Adipocyte (in vitro differentiated cells): ENCODE data around the gene LRRC4B.
"Not testable (repeated sequence)": the region's sequence is repeated elsewhere in the genome, so short reads cannot be mapped to it uniquely, and the experiment has no call there.

Experiments
- DNase-seq: peaks from one replicate; pipeline ENCODE4 v3.0.0-alpha.2; 2015; ENCODE audit warnings: low read depth
- H3K27me3 ChIP-seq: replicated peaks from 2 replicates; pipeline ENCODE4 v1.7.0; 2013; ENCODE audit warnings: mild to moderate bottlenecking, low read length, moderate library complexity; ENCODE audit not compliant: control insufficient read depth, insufficient read depth
- H3K36me3 ChIP-seq: 2 replicates; pipeline ENCODE4 v1.7.0; 2013; ENCODE audit warnings: low read length, mild to moderate bottlenecking, moderate library complexity; ENCODE audit not compliant: control insufficient read depth, insufficient read depth, severe bottlenecking
- H3K4me1 ChIP-seq: 2 replicates; pipeline ENCODE4 v1.7.0; 2013; ENCODE audit warnings: mild to moderate bottlenecking, low read length, moderate library complexity; ENCODE audit not compliant: control insufficient read depth, insufficient read depth
- H3K4me3 ChIP-seq: 2 replicates; pipeline ENCODE4 v1.7.0; 2013; ENCODE audit warnings: mild to moderate bottlenecking, low read length, moderate library complexity
- H3K9ac ChIP-seq: 2 replicates; pipeline ENCODE4 v1.7.0; 2013; ENCODE audit warnings: mild to moderate bottlenecking, low read length, moderate library complexity
- H3K9me3 ChIP-seq: 2 replicates; pipeline ENCODE4 v1.7.0; 2013; ENCODE audit warnings: mild to moderate bottlenecking, low read length, moderate library complexity; ENCODE audit not compliant: control insufficient read depth

Gene LRRC4B

DNA sequence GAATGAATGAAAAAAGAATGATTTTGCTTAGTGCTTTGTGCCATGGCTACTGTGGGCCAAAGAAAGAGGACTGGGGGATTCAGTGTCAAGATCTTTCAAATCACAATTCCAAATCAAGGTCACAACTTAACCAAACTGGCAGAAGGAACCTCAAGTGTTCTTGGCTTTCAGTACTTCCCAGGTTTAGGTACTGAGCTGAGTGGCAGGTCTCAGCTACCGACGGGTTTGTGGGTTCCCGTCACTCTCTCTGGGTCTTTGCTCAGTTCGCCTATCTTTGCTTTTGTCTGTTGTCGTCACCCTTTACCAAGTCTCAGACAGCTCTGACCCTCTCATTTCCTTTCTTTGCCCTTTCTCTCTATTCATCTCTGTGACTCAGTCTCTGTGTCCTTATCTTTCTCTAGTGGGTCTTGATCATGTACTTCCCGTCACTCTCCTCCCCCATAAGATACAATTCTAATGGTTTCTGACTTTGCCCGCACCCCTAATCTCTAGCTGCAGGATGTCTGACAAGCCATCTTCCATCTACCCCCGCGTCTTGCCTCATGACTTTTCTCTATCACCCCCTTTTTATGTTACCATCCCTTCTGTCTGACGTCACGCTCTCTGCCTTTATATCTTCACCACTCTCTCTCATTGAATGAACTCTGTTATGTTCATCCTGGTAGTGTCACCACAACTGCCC is 33.3 kb upstream of the LRRC4B start:
- DNase-seq, result no peak
- no peak overlapping the region for H3K9ac ChIP-seq
- no peaks in the 10 kb centered on the region for H3K9me3 ChIP-seq
- no peaks in the 10 kb centered on the region for H3K4me1 ChIP-seq
- no peaks in the 10 kb centered on the region for H3K36me3 ChIP-seq
- H3K27me3 ChIP-seq, result peaks cover 31% of the 10 kb centered on the region
- H3K4me3 ChIP-seq, result no peak overlapping the region

DNA sequence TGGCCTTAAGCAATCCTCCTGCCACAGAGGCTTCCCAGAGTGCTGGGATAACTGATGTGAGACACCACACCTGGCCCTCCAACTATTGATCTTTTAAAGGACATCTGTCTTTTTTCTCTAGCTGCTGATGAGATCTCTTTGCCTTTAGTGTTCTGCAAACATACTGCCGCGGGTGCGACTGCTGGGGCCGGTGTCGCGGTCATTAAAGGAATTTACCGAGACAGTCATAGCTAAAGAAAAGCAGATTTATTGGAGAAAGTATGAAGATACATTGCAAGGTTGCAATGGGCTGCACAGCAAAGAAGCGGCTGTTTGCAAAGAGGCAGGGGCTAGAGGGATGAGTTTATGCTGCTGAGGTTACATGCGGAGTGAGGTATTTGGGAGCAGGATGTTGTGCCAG is 31.2 kb upstream of the LRRC4B start:
- peaks cover 31% of the 10 kb centered on the region for H3K27me3 ChIP-seq

GRCh38 chr19:50590191-50590590 is 22.0 kb upstream of the LRRC4B start:
- Histone ChIP-seq H3K4me1 (no peaks in the 10 kb centered on the region), H3K4me3 (no peak overlapping the region), H3K27me3 (peaks cover 8% of the 10 kb centered on the region), H3K36me3 (no peaks in the 10 kb centered on the region), H3K9ac (no peak overlapping the region), H3K9me3 (no peaks in the 10 kb centered on the region)
- DNase-seq, result no peak

More for the DNA sequence above, 31.2 kb upstream of the LRRC4B start:
- no peaks in the 10 kb centered on the region for H3K9me3 ChIP-seq
- H3K4me3 ChIP-seq, result no peak overlapping the region
- no peak for DNase-seq
- no peaks in the 10 kb centered on the region for H3K4me1 ChIP-seq
- no peaks in the 10 kb centered on the region for H3K36me3 ChIP-seq
- no peak overlapping the region for H3K9ac ChIP-seq

DNA sequence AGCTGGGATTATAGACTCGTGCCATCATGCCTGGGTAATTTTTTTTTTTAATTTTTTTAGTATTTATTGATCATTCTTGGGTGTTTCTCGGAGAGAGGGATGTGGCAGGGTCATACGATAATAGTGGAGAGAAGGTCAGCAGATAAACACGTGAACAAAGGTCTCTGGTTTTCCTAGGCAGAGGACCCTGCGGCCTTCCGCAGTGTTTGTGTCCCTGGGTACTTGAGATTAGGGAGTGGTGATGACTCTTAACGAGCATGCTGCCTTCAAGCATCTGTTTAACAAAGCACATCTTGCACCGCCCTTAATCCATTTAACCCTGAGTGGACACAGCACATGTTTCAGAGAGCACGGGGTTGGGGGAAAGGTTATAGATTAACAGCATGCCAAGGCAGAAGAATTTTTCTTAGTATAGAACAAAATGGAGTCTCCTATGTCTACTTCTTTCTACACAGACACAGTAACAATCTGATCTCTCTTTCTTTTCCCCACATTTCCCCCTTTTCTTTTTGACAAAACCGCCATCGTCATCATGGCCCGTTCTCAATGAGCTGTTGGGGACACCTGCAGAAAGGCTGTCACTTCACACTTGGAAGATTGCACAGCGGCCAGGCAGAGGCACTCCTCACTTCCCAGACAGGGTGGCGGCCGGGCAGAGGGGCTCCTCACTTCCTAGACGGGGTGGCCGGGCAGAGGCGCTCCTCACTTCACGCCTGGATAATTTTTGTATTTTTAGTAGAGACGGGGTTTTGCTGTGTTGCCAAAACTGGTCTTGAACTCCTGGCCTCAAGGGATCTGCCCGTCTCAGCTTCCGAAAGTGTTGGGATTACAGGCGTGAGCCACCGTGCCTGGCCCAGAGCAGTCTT is 13.8 kb upstream of the LRRC4B start:
- H3K4me1 ChIP-seq, H3K9ac ChIP-seq, DNase-seq, H3K4me3 ChIP-seq, H3K9me3 ChIP-seq, H3K36me3 ChIP-seq: not testable (repeated sequence)
- peaks cover 14% of the 10 kb centered on the region for H3K27me3 ChIP-seq

- H3K4me1 ChIP-seq, result no peaks in the 10 kb centered on the region
- no peak overlapping the region for H3K9ac ChIP-seq
- DNase-seq, result no peak
- H3K4me3 ChIP-seq, result no peak overlapping the region
- no peaks in the 10 kb centered on the region for H3K36me3 ChIP-seq
- peaks cover 14% of the 10 kb centered on the region for H3K27me3 ChIP-seq
- no peaks in the 10 kb centered on the region for H3K9me3 ChIP-seq
These were observed 12.9 kb upstream of the LRRC4B start for GRCh38 chr19:50580970-50581634.

DNA sequence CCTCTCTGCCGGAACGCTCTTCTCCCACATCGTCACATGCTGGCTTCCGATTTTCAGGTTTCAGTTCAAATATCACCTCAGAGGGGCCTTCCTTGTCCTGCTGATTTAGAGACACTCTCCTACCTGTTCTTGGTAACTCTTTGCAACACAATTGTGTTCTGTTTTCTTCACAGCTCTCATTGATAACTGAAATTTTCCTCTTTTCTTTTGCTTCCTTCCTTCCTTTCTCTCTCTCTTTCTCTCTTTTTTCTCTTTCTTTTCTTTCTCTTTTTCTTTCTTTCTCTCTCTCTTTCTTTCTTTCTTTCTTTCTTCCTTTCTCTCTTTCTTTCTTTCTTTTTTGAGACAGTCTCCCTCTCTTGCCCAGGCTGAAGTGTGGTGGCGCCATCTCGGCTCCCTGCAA is 12.0 kb upstream of the LRRC4B start:
- no peak overlapping the region for H3K9ac ChIP-seq
- no peaks in the 10 kb centered on the region for H3K4me1 ChIP-seq
- peaks cover 14% of the 10 kb centered on the region for H3K27me3 ChIP-seq
- no peak for DNase-seq
- no peaks in the 10 kb centered on the region for H3K36me3 ChIP-seq
- H3K4me3 ChIP-seq, result no peak overlapping the region
- no peaks in the 10 kb centered on the region for H3K9me3 ChIP-seq

DNA sequence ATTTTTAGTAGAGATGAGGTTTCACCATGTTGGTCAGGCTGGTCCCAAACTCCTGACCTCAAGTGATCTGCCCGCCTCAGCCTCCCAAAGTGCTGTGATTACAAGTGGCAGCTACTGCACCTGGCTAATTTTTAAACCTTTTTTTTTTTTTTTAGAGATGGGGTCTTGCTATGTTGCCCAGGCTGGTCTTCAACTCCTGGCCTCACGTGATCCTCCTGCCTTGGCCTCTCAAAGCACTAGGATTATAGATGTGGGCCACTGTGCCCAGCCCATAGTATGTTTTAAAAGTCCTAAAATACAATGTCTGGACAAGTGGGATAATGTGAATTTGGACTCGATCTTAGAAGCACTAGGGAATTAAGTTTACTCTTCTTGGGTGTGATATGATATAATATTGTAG is 8.5 kb upstream of the LRRC4B start:
- DNase-seq, result not testable (repeated sequence)

DNA sequence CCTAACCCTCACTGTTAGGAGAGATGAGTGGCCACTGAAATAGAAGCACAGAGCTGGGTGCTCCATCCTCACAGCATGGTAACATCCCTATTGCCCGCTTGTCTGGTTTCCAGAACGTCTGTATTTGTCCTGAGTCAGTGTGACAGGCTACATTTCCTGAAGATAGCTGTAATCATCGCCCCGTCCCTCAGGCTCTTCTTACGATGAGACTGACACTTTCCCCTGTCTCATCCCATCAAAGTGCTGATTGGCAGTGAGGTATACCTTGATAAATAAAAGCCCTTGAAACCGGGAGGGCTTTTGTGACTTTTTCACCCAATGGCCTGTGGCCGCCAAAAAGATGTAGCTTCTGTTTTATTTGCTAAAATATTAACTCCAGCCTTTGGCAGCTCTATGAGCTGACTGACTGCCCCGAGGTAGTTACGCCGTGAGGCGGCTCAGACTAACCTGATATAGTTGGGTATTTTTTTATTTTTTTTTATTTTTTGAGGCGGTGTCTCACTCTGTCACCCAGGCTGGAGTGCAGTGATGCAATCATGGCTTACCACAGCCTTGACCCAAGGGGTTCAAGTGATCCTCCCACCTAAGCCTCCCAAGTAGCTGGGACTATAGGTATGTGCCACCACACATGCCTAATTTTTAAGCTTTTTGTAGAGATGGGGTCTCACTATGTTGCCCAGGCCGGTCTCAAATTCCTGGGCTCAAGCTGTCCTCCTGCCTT is 5.7 kb upstream of the LRRC4B start:
- Histone ChIP-seq H3K36me3 (no peaks in the 10 kb centered on the region), H3K27me3 (peaks cover 28% of the 10 kb centered on the region), H3K4me1 (no peaks in the 10 kb centered on the region), H3K4me3 (no peak overlapping the region), H3K9me3 (no peaks in the 10 kb centered on the region), H3K9ac (no peak overlapping the region)
- no peak for DNase-seq

More for the DNA sequence above, 8.5 kb upstream of the LRRC4B start:
- not testable (repeated sequence) for H3K4me1 ChIP-seq, H3K9ac ChIP-seq, H3K36me3 ChIP-seq, H3K4me3 ChIP-seq, H3K9me3 ChIP-seq
- H3K27me3 ChIP-seq, result peaks cover 21% of the 10 kb centered on the region

DNA sequence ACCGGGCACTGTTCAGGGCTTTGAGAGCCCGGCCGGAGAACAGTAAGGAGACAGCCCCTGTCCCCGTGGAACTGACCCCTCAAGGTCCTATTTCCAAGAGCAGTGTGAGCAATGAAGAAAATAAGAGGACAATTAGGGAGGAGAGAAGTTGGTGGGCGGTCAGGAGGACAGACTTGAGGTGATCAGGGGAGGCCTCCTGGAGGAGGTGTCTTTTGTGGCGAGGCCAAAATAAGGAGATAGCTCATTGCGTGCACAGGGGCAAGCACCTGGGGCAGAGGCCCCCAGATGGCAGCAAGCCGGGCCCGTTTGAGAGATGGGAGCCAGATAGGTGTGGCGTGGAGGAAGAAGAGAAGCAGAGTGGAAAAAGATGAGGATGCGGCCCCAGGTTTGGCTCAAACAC is 2.8 kb upstream of the LRRC4B start:
- no peak overlapping the region for H3K9ac ChIP-seq
- no peaks in the 10 kb centered on the region for H3K4me1 ChIP-seq
- H3K9me3 ChIP-seq, result no peaks in the 10 kb centered on the region
- no peak for DNase-seq
- peaks cover 32% of the 10 kb centered on the region for H3K27me3 ChIP-seq
- no peak overlapping the region for H3K4me3 ChIP-seq
- no peaks in the 10 kb centered on the region for H3K36me3 ChIP-seq

DNA sequence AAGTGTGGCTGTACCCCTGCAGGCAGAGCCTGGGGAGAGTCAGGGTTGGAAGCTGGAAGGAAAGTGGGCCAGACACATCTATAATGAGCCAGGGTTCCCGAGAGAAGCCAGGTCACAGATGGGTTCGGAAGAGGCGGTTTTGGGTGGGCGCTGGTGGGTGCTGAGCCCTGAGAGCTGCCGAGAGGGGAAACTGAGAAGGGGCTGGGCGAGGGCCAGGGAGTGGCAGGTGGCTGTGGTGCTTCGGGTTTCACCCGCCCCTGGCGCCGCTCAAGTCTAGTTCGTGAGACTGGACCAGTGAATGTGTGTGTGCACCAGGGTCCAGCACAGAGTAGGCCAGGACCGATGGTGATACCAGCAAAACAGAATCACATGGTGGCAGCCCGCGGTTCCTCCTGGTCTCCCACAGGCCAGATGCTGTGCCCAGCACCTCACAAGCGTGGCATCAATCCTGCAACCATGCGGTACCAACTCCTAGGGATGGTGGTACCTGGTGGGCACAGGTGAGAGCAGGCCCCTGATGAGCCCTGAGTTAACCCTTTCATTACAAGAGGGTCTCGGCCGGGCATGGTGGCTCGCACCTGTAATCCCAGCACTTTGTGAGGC is 1.8 kb upstream of the LRRC4B start:
- Histone ChIP-seq H3K27me3 (peaks cover 37% of the 10 kb centered on the region), H3K9me3 (no peaks in the 10 kb centered on the region), H3K36me3 (no peaks in the 10 kb centered on the region), H3K4me3 (no peak overlapping the region), H3K9ac (no peak overlapping the region), H3K4me1 (no peaks in the 10 kb centered on the region)
- no peak for DNase-seq
